ENCODE results near the gene SPRY1. TPM values are rescaled to one million over a fixed set of nuclear protein-coding genes. Genes with fewer than 3 reads are reported as not detected.

The SPRY1 gene
- total RNA-seq, 1 experiment from 2014 or later = 76.3 TPM

DNA sequence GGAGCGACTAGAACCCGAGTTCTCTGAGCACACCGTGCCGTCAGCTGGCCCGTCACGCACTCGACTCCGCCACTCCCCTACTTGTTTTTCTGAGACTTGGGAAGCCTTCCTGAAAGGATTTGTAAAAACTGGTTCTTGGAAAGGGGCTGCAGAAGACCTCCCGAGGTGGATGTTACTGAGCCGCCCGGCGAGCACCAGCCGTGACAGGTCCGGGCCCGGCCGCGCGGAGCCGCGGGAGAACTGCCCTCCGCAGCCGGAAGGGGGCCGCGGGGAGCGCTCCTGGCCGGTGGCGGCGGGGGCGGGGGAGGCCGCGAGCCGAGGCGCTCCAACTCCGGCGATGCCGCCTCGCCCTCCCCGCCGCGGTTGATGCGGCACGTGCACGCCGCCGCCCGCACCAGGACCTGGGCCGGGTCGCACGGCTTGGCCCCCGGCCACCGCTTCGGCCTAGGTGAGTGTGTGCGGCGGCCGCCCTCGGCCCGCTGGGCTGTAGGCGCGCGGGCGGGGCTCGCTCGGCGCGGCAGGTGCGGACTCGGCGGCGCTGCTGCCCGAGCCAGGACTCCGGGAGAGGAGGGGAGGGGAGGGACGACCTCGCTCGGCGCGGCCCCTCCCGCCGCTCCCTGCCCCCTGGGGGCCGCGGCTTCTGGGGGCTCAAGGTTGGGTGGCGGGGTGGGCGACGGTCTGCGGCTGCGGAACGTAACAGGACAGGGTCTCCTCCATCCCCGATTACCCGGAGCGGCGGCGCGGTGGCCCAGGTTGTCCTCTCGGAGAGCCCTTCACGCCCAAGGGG lies 1.7 kb downstream of the SPRY1 start:
- no peaks in the 10 kb centered on the region; a peak in 2 of 5 replicates for H3K9me3 Mint-ChIP-seq

More for the DNA sequence above, 1.7 kb downstream of the SPRY1 start:
- Mint-ChIP-seq H3K4me1 (peaks cover 34 to 36% of the 10 kb centered on the region in 2 experiments), H3K27me3 (ENCODE audit: low read depth) (no peaks in the 10 kb centered on the region), H3K27ac (peak overlapping the region; percentile 83 to 98 (median 95); a peak in 5 of 7 replicates), H3K4me3 (peak overlapping the region; percentile 97 to 98), H3K36me3 (ENCODE audit: insufficient read depth in 1 of 3, low read depth in 3 of 3) (peaks cover 20 to 45% (median 37%) of the 10 kb centered on the region in 3 experiments)
- no peak overlapping the region; the same call in 1 of the 2 replicates for H3K4ac ChIP-seq (ENCODE audit: low read depth, low read length)
- H3K9me3 ChIP-seq (ENCODE audit: control insufficient read depth, low read depth, low read length) = no peaks in the 10 kb centered on the region
- H3K79me2 ChIP-seq (ENCODE audit: insufficient read depth, low read length) = peaks cover 41% of the 10 kb centered on the region; the same call in 1 of the 2 replicates
- no peak overlapping the region for H2BK20ac ChIP-seq (ENCODE audit: low read depth, low read length, poor library complexity, severe bottlenecking)
- H2AFZ ChIP-seq (ENCODE audit: low read length) = no peak overlapping the region
- peak overlapping the region; percentile 69 for H3K18ac ChIP-seq (ENCODE audit: insufficient read length, low read depth, low read length)
- peak; percentile 65 for DNase-seq
- H2AK5ac ChIP-seq (ENCODE audit: insufficient read length, low read length) = no peak overlapping the region
- H3K79me1 ChIP-seq (ENCODE audit: insufficient read depth, low read depth, low read length, poor library complexity, severe bottlenecking) = peaks cover 3% of the 10 kb centered on the region
- H2BK15ac ChIP-seq (ENCODE audit: low read depth, low read length) = no peak overlapping the region
- no peak overlapping the region for H4K5ac ChIP-seq (ENCODE audit: insufficient read length, low read depth, low read length)
- peak overlapping the region; percentile 86 for H3K14ac ChIP-seq (ENCODE audit: insufficient read depth, low read length)
- H3K27ac ChIP-seq (ENCODE audit: insufficient read length, low read depth, low read length) = no peak overlapping the region
- no peak overlapping the region for H4K91ac ChIP-seq (ENCODE audit: insufficient read length, low read depth, low read length)
- no peak overlapping the region for H4K8ac ChIP-seq (replicated peaks; ENCODE audit: insufficient read length, low read depth, low read length)
- H3K23ac ChIP-seq (ENCODE audit: insufficient read length, low read depth, low read length) = no peak overlapping the region
- H3K23me2 ChIP-seq (ENCODE audit: insufficient read length, low read depth, low read length, poor library complexity, severe bottlenecking) = peaks cover 20% of the 10 kb centered on the region
- no peaks in the 10 kb centered on the region for H3K4me1 ChIP-seq (ENCODE audit: insufficient read depth, low read length)
- no peak overlapping the region for H2BK120ac ChIP-seq (ENCODE audit: low read depth, low read length, poor library complexity, severe bottlenecking)
- no peak overlapping the region for H3T11ph ChIP-seq (ENCODE audit: low read length)
- peak overlapping the region; percentile 97 for H3K4me2 ChIP-seq (ENCODE audit: insufficient read depth, insufficient read length, low read length)
- no peak overlapping the region for H2BK5ac ChIP-seq (ENCODE audit: insufficient read length, low read length)
- no CpG with 5 or more reads among the region's 94 CpGs for WGBS (ENCODE audit: extremely low coverage, insufficient read length, low lambda C conversion rate)
- no peak overlapping the region for H3K56ac ChIP-seq (ENCODE audit: insufficient read length, low read depth, low read length)
- peak; percentile 67 for TF ChIP-seq CTCF (conservative IDR thresholded peaks at IDR 0.05)
- no peaks in the 10 kb centered on the region for H3K27me3 ChIP-seq (ENCODE audit: insufficient read depth, low read length)
- H3K9ac ChIP-seq (ENCODE audit: extremely low read depth, insufficient read length, low read length) = peak overlapping the region; percentile 93
- H2BK12ac ChIP-seq (ENCODE audit: insufficient read length, low read depth, low read length) = no peak overlapping the region
- H4K20me1 ChIP-seq (ENCODE audit: control insufficient read depth, insufficient read depth, insufficient read length) = no peaks in the 10 kb centered on the region

Data from H9 (cell line).